Measurements from ENCODE around the gene RAPSN.

The RAPSN gene

GRCh38 chr11:47445840-47446239, 3.1 kb downstream of the RAPSN start:
- no peak for DNase-seq (ENCODE audit: low read depth)
- TF ChIP-seq CTCF (IDR thresholded peaks at IDR 0.05; ENCODE audit: control insufficient read depth, insufficient read depth, low read depth, low read length, missing control alignments) = no peak
- H3K4me3 ChIP-seq (ENCODE audit: control insufficient read depth, low read depth, low read length) = no peak overlapping the region

- no peak for DNase-seq (ENCODE audit: low read depth)
- no peak for TF ChIP-seq CTCF (IDR thresholded peaks at IDR 0.05; ENCODE audit: control insufficient read depth, insufficient read depth, low read depth, low read length, missing control alignments)
- no peak overlapping the region for H3K4me3 ChIP-seq (ENCODE audit: control insufficient read depth, low read depth, low read length)
Observed at GRCh38 chr11:47443817-47444216, 5.1 kb downstream of the RAPSN start.

- no peak for TF ChIP-seq CTCF (IDR thresholded peaks at IDR 0.05; ENCODE audit: control insufficient read depth, insufficient read depth, low read depth, low read length, missing control alignments)
- DNase-seq (ENCODE audit: low read depth) = no peak
Observed at GRCh38 chr11:47443028-47443700, 5.8 kb downstream of the RAPSN start.

GRCh38 chr11:47442514-47442913, 6.4 kb downstream of the RAPSN start:
- no peak for TF ChIP-seq CTCF (IDR thresholded peaks at IDR 0.05; ENCODE audit: control insufficient read depth, insufficient read depth, low read depth, low read length, missing control alignments)

More at GRCh38 chr11:47443028-47443700, 5.8 kb downstream of the RAPSN start:
- H3K4me3 ChIP-seq (ENCODE audit: control insufficient read depth, low read depth, low read length) = no peak overlapping the region

GRCh38 chr11:47441421-47441820, 7.5 kb downstream of the RAPSN start:
- H3K4me3 ChIP-seq (ENCODE audit: control insufficient read depth, low read depth, low read length) = no peak overlapping the region
- DNase-seq (ENCODE audit: low read depth) = no peak
- TF ChIP-seq CTCF (IDR thresholded peaks at IDR 0.05; ENCODE audit: control insufficient read depth, insufficient read depth, low read depth, low read length, missing control alignments) = no peak

More at GRCh38 chr11:47442514-47442913, 6.4 kb downstream of the RAPSN start:
- no peak overlapping the region for H3K4me3 ChIP-seq (ENCODE audit: control insufficient read depth, low read depth, low read length)
- no peak for DNase-seq (ENCODE audit: low read depth)

GRCh38 chr11:47440054-47440476, 8.9 kb downstream of the RAPSN start:
- H3K4me3 ChIP-seq (ENCODE audit: control insufficient read depth, low read depth, low read length) = no peak overlapping the region
- DNase-seq (ENCODE audit: low read depth) = no peak
- no peak for TF ChIP-seq CTCF (IDR thresholded peaks at IDR 0.05; ENCODE audit: control insufficient read depth, insufficient read depth, low read depth, low read length, missing control alignments)

Measured in AG09309 (cell line).